NCI-H510A treated with DMSO at 0.1 percent for 48 hours (cell line): ENCODE results near the gene CTDP1.

Experiments
- DNase-seq: peaks from one replicate; lab custom pipeline; 2025; lab: John Stamatoyannopoulos, UW

CTDP1 gene

GRCh38 chr18:79643054-79643984 is 36.3 kb upstream of the CTDP1 start:
- no peak for DNase-seq

- peak; percentile 21 for DNase-seq
Observed at GRCh38 chr18:79644006-79644665, 35.5 kb upstream of the CTDP1 start.

- DNase-seq: no peak
Observed at GRCh38 chr18:79644666-79645057, 34.9 kb upstream of the CTDP1 start.

GRCh38 chr18:79645291-79645983 is 34.2 kb upstream of the CTDP1 start:
- no peak for DNase-seq

GRCh38 chr18:79647307-79647706 is 32.3 kb upstream of the CTDP1 start:
- no peak for DNase-seq

GRCh38 chr18:79650959-79651358 is 28.6 kb upstream of the CTDP1 start:
- no peak for DNase-seq

GRCh38 chr18:79657342-79657996 is 22.1 kb upstream of the CTDP1 start:
- no peak for DNase-seq

GRCh38 chr18:79658366-79658765 is 21.2 kb upstream of the CTDP1 start:
- DNase-seq: no peak

GRCh38 chr18:79659733-79660132 is 19.9 kb upstream of the CTDP1 start:
- DNase-seq: no peak

GRCh38 chr18:79662034-79662433 is 17.6 kb upstream of the CTDP1 start:
- no peak for DNase-seq

GRCh38 chr18:79662439-79662838 is 17.2 kb upstream of the CTDP1 start:
- no peak for DNase-seq

GRCh38 chr18:79664525-79665125 is 15.0 kb upstream of the CTDP1 start:
- DNase-seq: no peak

- DNase-seq: no peak
Observed at GRCh38 chr18:79668203-79668602, 11.4 kb upstream of the CTDP1 start.

GRCh38 chr18:79672490-79673276 is 6.9 kb upstream of the CTDP1 start:
- DNase-seq: no peak

GRCh38 chr18:79677221-79677620 is 2.4 kb upstream of the CTDP1 start:
- DNase-seq: no peak

GRCh38 chr18:79677840-79678239 is 1.8 kb upstream of the CTDP1 start:
- DNase-seq: no peak

- peak; percentile 94 for DNase-seq
Observed at GRCh38 chr18:79678665-79679551, 695 bp upstream of the CTDP1 start.

GRCh38 chr18:79680100-79680879 is 687 bp downstream of the CTDP1 start:
- DNase-seq: peak; percentile 21

- DNase-seq: no peak
Observed at GRCh38 chr18:79680891-79681339, 1.3 kb downstream of the CTDP1 start.
